SK-N-MC (cell line): ENCODE results near the gene ARID5B.

Experiments
- EZH2 ChIP-seq: fragments of 200-600 bp; sonication (generic); IDR thresholded peaks from one replicate; pipeline ENCODE4 v1.6.1; 2017; ENCODE audit warnings: antibody characterized with exemption
- POLR2AphosphoS5 ChIP-seq: IDR thresholded peaks from 2 replicates; pipeline ENCODE4 v1.6.1; 2012; ENCODE audit warnings: mild to moderate bottlenecking, low read depth, low read length, borderline replicate concordance

- TF ChIP-seq POLR2AphosphoS5 (no peak), EZH2 (no peak)
These were observed 219.7 kb downstream of the ARID5B start for GRCh38 chr10:62121187-62121530.
